HG03064 (cell line): ENCODE measurements around the gene FRAS1.
"Not testable (repeated sequence)": the region's sequence is repeated elsewhere in the genome, so short reads cannot be mapped to it uniquely, and the experiment has no call there.

Source experiments
- ATAC-seq: cut with Tn5 transposase; IDR thresholded peaks from one replicate; pipeline ENCODE4 v1.9.1; 2021; ENCODE audit warnings: low read depth; ENCODE audit not compliant: unreplicated experiment

FRAS1 gene

GRCh38 chr4:78207541-78207940 lies 150.4 kb downstream of the FRAS1 start:
- no peak for ATAC-seq

DNA sequence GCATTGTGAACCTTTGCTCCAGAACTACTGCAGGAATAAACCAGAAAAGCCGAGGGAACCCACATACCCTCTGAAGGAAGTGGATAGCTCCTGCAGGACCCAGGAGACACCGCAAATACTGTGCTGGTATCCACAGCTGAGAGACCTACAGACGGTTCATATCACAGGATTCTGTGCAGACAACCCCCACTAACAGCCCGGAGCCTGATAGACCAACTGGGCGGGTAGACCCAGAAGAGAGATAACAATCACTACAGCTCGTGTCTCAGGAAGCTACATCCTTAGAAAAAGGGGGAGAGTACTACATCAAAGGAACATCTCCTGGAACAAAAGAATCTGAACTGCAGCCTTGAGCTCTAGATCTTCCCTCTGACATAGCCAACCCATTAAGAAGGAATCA lies 150.8 kb downstream of the FRAS1 start:
- ATAC-seq = no peak

DNA sequence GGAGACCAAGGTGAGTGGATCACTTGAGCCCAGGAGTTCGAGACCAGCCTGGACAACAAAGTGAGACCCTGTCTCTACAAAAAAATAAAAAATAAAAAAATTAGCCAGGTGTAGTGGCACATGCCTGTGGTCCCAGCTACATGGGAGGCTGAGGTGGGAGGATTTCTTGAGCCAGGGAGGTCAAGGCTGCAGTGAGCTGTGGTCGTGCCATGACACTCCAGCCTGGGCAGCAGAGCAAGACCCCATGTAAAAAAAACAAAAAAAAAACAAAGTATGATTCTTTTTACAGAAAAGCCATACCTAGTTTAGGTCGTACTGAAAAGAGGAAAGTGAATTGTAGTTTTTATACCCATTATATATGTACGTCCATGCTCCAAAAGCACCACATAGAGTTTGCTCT lies 151.8 kb downstream of the FRAS1 start:
- not testable (repeated sequence) for ATAC-seq

DNA sequence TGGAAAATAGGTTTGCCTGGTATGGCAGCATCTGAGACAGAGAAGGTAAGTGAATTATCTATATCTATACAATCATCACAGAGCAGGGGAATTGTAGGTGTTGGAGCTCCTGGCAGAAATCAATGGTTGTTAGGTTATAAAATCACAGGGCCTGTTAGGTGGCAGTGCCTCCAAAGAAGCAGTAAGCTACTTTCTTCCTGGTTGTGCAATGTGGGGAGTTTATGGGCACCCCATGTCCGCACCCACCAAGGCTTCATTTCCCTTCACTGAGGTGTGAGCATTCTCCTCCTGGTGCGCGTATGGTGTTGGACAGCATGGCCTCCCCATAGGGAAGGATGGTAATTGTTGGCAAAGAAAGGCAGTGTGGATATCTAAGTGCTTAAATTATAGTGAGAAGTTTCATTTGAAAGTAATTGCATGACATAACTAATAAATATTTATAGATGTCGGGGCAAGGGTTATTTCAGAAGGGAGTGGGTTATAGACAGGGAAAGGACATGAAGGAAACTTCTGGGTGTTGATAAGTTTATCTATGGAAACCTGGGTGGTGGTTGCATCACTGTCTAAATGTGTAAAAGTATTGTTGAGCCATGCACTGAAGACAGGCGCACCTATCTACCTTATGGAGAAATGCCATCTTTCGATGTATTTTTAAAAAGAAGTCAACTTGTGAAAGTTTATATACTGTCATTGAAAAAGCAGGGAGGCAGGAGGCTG lies 153.7 kb downstream of the FRAS1 start:
- no peak for ATAC-seq

GRCh38 chr4:78213218-78213617 lies 156.1 kb downstream of the FRAS1 start:
- ATAC-seq = no peak

GRCh38 chr4:78214078-78214477 lies 157.0 kb downstream of the FRAS1 start:
- no peak for ATAC-seq

DNA sequence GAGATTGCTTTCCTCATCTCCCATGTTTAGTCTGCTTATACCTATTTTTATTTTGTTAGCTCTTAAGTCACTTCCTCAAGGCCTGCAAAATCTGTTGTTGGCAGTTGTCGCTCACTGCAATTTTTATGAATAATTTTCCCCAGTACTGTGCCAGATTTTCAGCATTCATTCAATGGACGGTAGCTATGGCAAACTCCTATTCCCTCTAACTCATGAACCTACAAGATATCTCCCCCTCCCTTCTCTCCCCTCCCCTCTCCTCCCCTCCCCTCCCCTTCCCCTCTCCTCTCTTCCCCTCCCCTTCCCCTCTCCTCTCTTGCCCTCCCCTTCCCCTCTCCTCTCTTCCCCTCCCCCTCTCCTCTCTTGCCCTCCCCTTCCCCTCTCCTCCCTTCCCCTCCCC lies 160.4 kb downstream of the FRAS1 start:
- ATAC-seq = no peak

- ATAC-seq = no peak
Measured at GRCh38 chr4:78218260-78218659, 161.1 kb downstream of the FRAS1 start.

DNA sequence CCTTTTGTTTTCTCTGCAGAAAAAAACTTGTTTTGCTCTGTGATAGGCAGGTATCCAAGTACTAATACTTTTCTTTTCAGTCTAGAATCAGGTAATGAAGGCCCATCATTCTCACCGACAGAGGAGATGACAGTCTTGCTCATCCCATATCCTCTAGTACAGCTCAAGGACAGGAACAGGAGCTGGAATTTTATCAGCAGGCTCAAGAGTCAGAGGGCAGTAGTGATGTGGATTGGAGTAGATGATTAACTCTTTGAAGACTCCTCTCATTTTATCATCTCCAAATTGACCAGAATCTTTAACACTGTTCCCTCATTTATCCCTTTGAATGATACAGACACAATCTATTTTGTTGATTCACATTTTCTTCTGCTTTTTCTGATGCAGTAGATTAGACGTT lies 162.7 kb downstream of the FRAS1 start:
- ATAC-seq = no peak

GRCh38 chr4:78220283-78220682 lies 163.2 kb downstream of the FRAS1 start:
- no peak for ATAC-seq

DNA sequence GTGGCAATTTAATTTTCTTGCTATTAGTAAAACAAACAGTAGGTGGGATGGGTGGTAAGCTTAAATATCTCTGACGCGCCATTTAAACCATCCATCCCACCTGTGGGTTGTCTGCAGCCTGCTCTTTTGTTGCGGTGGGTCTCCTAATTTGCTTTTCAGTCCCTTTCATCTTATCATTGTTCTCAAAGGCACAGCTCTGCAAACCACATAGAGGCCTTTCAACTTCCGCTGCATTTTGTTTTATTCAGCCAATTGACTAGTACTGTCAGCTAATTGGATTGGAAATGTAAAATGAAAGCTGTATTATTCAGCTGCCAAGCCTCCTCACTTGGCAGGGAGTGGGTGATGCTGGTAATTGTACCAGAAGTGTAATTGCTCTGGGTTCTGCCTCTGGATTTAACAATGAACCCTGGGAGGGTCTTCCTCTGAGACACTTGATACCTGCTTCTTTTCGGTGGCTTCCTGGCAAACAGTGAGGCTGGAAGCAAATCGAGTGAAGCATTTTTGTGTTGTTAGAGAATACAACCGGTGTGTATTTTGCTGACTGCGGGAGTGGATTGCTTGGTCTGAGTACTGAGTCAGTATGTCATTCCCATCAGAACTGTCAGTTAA lies 165.6 kb downstream of the FRAS1 start:
- no peak for ATAC-seq

- no peak for ATAC-seq
Measured at GRCh38 chr4:78225236-78225635, 168.1 kb downstream of the FRAS1 start.

- ATAC-seq = no peak
Measured at GRCh38 chr4:78226279-78226678, 169.2 kb downstream of the FRAS1 start.

DNA sequence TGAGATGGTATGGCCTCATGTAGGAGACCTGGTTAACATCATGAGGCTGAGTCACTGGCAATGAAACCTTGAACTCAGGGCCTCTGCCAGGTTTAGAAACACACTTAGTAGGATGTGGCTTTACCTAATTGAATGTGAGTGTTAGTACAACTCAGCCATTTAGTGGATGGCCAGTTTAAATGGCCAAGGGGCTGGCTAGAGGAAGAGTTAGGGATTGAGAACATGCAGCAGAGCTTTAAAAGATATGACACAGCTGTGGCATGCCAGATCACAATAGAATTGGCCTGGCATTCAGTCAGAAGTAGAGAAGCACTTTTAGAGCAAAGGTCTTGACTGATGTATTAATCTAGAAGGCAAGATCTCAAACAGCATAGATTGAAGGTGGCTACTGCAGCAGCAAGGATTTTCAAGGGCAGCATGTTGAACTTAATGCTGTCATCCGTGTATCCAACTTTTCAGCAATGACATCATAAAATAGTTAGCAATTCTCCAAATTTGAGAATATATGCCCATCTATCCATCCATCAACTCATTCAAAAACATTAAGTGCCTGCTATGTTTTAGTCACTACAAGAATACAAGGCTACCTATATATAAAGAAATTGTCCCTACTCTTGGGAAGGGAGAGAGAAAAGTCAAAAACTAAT lies 170.4 kb downstream of the FRAS1 start:
- ATAC-seq = no peak

DNA sequence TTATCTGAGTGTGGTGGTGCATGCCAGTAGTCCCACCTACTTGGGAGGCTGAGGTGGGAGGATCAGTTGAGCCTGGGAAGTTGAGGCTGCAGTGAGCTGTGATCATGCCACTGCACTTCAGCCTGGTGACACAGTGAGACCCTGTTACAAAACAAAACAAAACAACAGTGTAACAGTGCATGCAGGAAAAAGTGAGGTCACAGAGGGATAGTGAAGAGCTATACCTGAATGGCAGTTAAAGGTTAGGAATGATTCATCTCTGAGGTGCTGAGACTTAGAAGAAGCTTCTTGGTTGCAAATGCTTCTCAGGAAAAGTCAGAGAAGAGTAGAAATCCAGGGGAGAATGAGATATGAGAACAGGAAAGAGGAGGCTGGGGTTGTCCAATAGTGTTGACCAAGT lies 178.7 kb downstream of the FRAS1 start:
- ATAC-seq = no peak

DNA sequence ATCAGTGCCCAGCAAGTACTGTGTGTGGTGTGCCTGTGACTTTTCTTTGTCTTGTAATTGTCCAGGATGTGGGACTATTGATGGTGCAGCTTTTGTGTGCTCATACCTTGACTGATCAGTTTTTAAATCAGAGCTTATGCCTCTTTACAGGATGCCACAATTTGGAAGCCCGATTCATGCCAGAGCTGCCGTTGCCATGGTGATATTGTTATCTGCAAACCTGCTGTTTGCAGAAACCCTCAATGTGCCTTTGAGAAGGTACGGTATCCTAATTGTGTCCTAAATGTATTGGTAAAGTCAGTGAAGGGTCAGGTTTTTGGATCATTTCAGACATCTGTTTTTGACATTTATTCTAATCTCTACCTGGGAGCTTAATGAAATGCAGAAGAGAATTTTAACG lies 180.2 kb downstream of the FRAS1 start:
- ATAC-seq = no peak

DNA sequence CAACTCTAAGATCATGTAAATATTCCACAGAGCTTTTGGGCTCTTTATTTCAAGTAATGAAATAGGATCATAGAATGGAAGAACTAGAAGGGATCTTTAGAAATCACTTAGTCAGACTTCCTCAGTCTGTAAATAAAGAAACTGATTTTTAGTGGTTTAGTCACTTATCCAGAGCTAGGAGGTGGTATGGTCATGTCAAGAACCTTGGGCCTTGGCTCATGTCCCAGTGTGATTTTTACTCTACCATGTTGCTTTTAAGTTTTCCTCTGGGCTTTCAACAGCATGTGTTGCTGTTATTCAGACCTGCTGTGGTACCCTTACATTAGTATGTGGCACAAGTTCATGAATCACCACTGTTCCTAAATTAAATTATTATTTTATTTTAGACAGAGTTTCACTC lies 184.9 kb downstream of the FRAS1 start:
- no peak for ATAC-seq

DNA sequence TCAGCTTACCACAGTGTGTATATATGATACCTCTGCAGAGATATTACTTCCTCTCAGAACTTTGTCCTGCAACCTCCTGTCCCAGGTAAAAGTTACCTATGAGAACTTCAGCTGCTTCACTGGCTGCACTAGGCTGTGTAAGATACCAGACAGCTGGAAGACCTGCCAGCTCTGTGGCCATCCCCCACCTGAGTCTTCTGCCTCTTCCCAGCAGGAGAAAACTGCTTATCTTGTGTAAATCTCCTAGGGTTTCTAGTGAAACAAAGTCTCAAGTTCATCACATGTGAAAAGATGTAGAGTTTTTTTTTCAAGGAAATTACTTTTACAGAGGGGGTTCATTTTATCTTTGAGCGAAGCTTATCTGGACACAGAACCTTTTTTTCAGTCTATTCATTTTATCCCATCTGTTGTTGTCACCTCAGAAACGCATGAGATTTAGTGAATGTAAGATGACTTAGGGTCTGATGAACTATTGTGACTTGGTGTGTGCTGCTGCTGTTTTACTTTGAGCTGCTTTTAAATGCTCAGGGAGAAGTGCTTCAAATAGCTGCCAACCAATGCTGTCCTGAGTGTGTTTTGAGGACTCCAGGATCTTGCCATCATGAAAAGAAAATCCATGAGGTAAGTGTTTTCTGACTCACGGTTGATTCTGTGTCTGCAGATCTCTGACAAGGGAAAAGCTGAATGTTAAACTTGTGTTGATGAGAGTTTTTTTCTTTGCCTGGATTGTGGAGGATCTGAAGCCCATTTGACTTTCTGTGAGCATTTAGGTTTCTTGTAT lies 187.8 kb downstream of the FRAS1 start:
- no peak for ATAC-seq

DNA sequence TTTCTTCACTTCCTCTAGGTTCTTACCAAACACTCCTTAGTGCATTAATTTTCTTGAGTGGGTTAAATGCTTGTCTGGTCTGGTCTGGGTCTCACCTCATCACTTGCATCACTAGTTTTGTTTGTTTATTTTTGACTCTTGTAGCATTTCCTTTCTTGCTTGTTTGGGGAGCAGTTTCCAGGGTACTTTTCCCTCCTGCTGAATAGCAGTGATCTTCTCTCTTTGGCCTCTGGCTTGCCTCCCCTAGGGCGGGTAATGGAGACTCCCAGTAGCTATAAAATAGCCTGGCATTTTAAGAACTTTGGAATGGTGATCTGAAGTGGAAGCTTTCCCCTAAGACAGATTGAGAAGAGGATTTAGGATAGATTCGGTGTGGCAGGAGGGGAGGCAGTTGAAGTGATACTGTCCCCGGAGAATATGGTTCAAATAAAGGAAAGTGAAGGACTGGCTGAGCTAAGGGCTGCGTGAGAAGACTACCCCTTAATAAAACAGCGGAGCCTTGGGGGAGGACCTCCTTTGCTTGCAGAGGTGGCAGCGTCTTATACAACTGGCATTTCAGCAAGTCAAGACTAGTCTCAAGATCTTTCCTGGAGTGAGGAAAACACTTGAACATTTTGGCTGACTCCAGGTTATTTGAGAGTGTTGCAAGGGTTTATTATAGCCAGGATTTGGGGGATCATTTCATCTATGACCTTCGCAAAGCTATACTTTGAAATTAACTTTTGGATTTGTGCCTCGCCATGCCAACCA lies 190.6 kb downstream of the FRAS1 start:
- ATAC-seq = no peak

DNA sequence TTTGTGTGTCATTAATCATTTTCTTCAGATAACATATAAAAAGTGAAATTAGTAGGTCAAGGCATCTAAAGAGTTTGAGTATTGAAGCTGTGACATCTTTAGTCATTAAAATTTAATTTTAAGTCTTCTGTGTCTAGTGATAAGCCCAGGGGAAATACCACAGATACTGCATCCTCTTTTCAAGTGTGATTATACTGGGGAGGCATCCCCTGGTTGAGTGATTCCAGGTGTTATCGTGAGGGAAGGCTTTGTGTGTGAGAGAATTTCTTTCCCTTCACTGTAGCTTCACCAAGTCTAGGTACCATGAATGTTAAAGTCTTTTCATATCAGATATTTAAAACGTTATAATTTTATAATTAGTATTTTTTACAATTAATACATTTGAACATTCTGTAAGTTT lies 193.4 kb downstream of the FRAS1 start:
- ATAC-seq = no peak

- not testable (repeated sequence) for ATAC-seq
Measured at GRCh38 chr4:78252773-78253172, 195.7 kb downstream of the FRAS1 start.
